Measurements from ENCODE around the gene PANK3.
"Not testable (repeated sequence)": the region's sequence is repeated elsewhere in the genome, so short reads cannot be mapped to it uniquely, and the experiment has no call there.

PANK3 gene

DNA sequence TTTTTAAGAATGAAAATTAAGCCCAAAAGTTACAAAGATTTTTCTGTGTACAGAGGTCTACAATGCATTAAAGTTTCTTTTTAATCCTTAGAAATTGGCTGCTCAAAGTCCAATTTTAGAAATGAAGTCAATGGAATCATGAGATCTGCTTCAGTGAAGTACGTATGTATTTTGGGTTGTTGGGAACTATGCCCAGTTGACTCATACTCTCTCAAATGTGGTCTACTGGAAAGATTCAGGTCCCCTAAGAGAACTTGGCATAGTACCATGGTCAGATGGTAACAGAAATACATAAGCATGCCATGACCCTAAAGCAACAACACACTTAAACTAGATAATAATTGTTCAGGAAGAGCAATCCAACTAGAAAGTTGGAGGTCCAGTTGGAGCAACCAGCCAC lies 27.0 kb downstream of the PANK3 start:
- TF ChIP-seq, protein P1, sequence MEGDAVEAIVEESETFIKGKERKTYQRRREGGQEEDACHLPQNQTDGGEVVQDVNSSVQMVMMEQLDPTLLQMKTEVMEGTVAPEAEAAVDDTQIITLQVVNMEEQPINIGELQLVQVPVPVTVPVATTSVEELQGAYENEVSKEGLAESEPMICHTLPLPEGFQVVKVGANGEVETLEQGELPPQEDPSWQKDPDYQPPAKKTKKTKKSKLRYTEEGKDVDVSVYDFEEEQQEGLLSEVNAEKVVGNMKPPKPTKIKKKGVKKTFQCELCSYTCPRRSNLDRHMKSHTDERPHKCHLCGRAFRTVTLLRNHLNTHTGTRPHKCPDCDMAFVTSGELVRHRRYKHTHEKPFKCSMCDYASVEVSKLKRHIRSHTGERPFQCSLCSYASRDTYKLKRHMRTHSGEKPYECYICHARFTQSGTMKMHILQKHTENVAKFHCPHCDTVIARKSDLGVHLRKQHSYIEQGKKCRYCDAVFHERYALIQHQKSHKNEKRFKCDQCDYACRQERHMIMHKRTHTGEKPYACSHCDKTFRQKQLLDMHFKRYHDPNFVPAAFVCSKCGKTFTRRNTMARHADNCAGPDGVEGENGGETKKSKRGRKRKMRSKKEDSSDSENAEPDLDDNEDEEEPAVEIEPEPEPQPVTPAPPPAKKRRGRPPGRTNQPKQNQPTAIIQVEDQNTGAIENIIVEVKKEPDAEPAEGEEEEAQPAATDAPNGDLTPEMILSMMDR (IDR thresholded peaks at IDR 0.05; ENCODE audit: borderline replicate concordance, insufficient read depth, low read depth, low read length), result no peak

GRCh38 chr5:168550656-168551055 lies 28.5 kb downstream of the PANK3 start:
- TF ChIP-seq, protein P1 (IDR thresholded peaks at IDR 0.05; ENCODE audit: borderline replicate concordance, insufficient read depth, low read depth, low read length), result no peak
- H3K4me3 ChIP-seq (ENCODE audit: low read depth, low read length), result no peak overlapping the region

More for the DNA sequence above, 27.0 kb downstream of the PANK3 start:
- H3K4me3 ChIP-seq (ENCODE audit: low read depth, low read length), result no peak overlapping the region

GRCh38 chr5:168549554-168549953 lies 29.6 kb downstream of the PANK3 start:
- H3K4me3 ChIP-seq (ENCODE audit: low read depth, low read length), result no peak overlapping the region
- TF ChIP-seq, protein P1 (IDR thresholded peaks at IDR 0.05; ENCODE audit: borderline replicate concordance, insufficient read depth, low read depth, low read length), result no peak

GRCh38 chr5:168537176-168537575 lies 42.0 kb downstream of the PANK3 start:
- H3K4me3 ChIP-seq (ENCODE audit: low read depth, low read length), result no peak overlapping the region
- TF ChIP-seq, protein P1 (IDR thresholded peaks at IDR 0.05; ENCODE audit: borderline replicate concordance, insufficient read depth, low read depth, low read length), result no peak

- not testable (repeated sequence) for H3K4me3 ChIP-seq (ENCODE audit: low read depth, low read length)
These were observed 44.8 kb downstream of the PANK3 start for GRCh38 chr5:168534351-168534750.

DNA sequence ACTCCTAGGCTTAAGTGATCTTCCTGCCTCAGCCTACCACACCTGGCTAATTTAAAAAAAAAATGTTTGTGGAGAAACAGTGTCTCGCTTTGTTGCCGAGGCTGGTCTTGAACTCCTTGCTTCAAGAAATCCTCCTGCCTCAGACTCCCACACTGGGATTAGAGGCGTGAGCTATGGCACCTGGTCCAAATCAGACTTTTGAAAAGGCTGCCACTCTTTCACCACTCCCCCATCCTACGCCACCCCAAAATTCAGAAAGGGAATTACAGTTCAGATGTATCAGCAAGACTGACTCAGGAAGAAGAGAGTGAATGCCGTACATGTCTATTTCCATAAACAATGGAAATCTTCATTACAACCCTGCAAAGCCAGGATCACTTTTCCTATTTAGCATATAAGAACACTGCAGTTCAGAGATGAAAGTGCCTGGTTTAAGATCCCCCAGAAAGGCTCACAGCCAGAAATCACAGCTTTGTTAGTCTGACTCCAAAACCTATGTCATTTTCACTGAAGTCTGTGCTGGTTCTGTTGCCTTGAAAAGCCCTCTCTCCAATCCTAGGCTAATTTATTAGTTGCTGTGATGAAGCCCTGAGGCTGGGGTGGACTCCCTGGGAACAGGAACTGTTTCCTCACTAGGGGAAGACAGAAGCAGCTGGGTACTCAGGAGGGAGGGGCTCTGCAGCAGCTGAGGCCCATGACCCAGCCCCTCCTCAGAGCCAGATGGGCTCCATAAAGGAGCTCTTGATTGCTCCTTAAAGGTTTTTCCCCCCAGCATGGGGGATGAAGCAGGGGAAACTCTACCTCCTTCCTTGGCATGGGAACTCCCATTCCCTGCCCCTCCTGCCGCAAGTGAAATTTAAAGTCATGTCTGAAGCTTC lies 46.9 kb downstream of the PANK3 start:
- H3K4me3 ChIP-seq (ENCODE audit: low read depth, low read length), result no peak overlapping the region
- TF ChIP-seq, protein P1 (IDR thresholded peaks at IDR 0.05; ENCODE audit: borderline replicate concordance, insufficient read depth, low read depth, low read length), result no peak

DNA sequence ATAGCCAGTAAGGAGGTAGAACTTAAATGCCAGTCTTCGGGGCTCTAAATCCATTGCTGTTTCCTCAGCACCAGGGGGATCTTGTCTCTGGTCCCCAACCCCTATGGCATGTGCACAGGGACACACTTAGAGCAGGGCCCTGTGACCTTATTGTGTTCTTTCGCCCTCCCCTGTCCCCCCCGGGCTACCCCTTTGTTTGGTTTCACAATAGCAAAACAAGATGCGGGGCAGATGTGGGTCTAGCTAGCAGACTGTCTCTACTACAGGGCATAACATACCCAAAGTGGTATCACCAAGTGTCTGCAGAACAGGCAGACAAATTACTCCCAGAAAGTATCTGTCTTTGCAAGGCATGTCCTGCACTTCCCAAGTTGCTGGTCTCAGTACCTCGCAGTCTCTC lies 48.0 kb downstream of the PANK3 start:
- H3K4me3 ChIP-seq (ENCODE audit: low read depth, low read length), result no peak overlapping the region
- TF ChIP-seq, protein P1 (IDR thresholded peaks at IDR 0.05; ENCODE audit: borderline replicate concordance, insufficient read depth, low read depth, low read length), result no peak
